Loucy (cell line): ENCODE results near the gene KIF12.

Experiments used
- H2AFZ ChIP-seq: fragments of 200-600 bp; sonication (generic); 2 replicates; pipeline ENCODE4 v1.6.0; 2016; ENCODE audit warnings: antibody characterized with exemption, mild to moderate bottlenecking, low read length, moderate library complexity
- H3F3A ChIP-seq: fragments of 200-600 bp; 2 replicates; pipeline ENCODE4 v1.6.0; 2016; ENCODE audit warnings: antibody characterized with exemption, low read depth, mild to moderate bottlenecking
- H3K27me3 ChIP-seq: fragments of 200-600 bp; sonication (generic); 2 replicates; pipeline ENCODE4 v1.6.1; 2014; ENCODE audit warnings: low read length, mild to moderate bottlenecking; ENCODE audit not compliant: insufficient read depth, poor library complexity, severe bottlenecking
- H3K36me3 ChIP-seq: fragments of 200-600 bp; sonication (generic); 2 replicates; pipeline ENCODE4 v1.6.1; 2016; ENCODE audit warnings: low read length; ENCODE audit not compliant: insufficient read depth
- H3K4me1 ChIP-seq: fragments of 200-600 bp; sonication (generic); 2 replicates; pipeline ENCODE4 v1.5.1; 2014; ENCODE audit warnings: low read length, mild to moderate bottlenecking; ENCODE audit not compliant: insufficient read depth, poor library complexity, severe bottlenecking
- H3K4me2 ChIP-seq: fragments of 200-600 bp; sonication (generic); 2 replicates; pipeline ENCODE4 v1.6.0; 2014; ENCODE audit warnings: antibody characterized with exemption, low read length, low read depth, mild to moderate bottlenecking; ENCODE audit not compliant: poor library complexity, severe bottlenecking
- H3K4me3 ChIP-seq: fragments of 200-600 bp; sonication (generic); 2 replicates; pipeline ENCODE4 v1.5.1; 2014; ENCODE audit warnings: low read length, mild to moderate bottlenecking, mixed read lengths; ENCODE audit not compliant: poor library complexity, severe bottlenecking
- H3K79me2 ChIP-seq: fragments of 200-600 bp; sonication (generic); 2 replicates; pipeline ENCODE4 v1.6.1; 2014; ENCODE audit warnings: low read length; ENCODE audit not compliant: insufficient read depth
- H3K9ac ChIP-seq: fragments of 200-600 bp; sonication (generic); 2 replicates; pipeline ENCODE4 v1.6.0; 2014; ENCODE audit warnings: mild to moderate bottlenecking, low read depth, low read length, moderate library complexity; ENCODE audit not compliant: poor library complexity, severe bottlenecking
- H3K9me2 ChIP-seq: fragments of 200-600 bp; sonication (generic); replicated peaks from 2 replicates; pipeline ENCODE4 v1.6.1; 2016; ENCODE audit warnings: low read depth, low read length, mixed read lengths
- H3K9me3 ChIP-seq: fragments of 200-600 bp; sonication (generic); 2 replicates; pipeline ENCODE4 v1.6.1; 2014; ENCODE audit warnings: mild to moderate bottlenecking, antibody characterized with exemption, low read length, low read depth; ENCODE audit not compliant: insufficient read depth
- H4K20me1 ChIP-seq: fragments of 200-600 bp; sonication (generic); 2 replicates; pipeline ENCODE4 v1.6.0; 2014; ENCODE audit warnings: antibody characterized with exemption, low read length, mild to moderate bottlenecking; ENCODE audit not compliant: insufficient read depth, poor library complexity, severe bottlenecking
- EZH2phosphoT487 ChIP-seq: fragments of 200-600 bp; IDR thresholded peaks from 2 replicates; pipeline ENCODE4 v1.6.1; 2018; ENCODE audit warnings: antibody characterized with exemption, mild to moderate bottlenecking, moderate library complexity, borderline replicate concordance
- TF ChIP-seq, protein P1 (sequence below): fragments of 200-600 bp; sonication (generic); conservative IDR thresholded peaks from 2 replicates; pipeline ENCODE4 v1.5.1; 2014; ENCODE audit warnings: mild to moderate bottlenecking, antibody characterized with exemption, low read length

The KIF12 gene

DNA sequence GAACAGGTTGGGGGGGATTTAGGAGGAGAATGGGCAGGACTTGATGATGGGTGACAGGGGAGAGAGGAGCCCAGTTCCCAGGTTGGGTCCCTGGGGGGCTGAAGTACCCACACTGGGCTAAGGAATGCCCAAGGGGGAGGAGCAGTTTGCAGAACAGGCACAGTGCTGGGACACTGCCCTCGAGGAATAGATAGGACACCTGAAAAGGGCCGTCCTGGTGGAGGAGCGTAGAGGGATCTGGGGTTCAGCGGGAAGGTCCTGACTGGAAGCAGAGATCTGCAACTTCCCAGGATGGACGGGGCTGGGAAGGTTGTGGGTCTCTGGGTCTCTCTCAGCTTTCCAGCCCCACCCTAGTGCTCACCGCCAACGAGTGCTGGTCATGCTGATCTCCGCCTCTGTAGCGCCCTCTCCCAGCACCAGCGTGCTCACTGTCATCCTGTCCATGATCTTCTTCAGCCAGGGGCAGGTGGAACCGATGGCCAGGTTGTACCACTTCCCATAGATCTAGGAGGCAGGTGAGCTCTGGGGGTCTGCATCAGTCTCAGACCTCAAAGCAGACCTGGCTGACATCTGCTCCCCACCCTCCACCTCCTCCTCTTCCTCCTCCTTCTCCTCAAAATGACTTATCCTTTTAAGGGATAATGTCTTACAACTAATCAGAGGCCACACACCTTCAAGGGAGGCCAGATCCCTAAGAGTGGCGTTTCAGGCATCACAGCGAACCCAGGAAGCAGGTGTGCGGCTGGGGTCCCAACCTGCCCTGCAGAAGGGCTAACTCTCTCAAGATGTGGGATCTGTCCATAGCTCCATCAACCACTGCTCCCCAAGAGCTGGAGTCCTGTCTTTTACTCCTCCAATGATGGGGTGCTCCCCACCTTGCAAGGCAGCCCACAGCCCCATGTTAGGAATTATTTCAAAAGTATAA, 22.6 kb downstream of the KIF12 start:
- no peak overlapping the region for H3K9ac ChIP-seq

GRCh38 chr9:114075602-114076001, 23.5 kb downstream of the KIF12 start:
- H3K9ac ChIP-seq = no peak overlapping the region
- no peak overlapping the region for H3K4me3 ChIP-seq
- no peaks in the 10 kb centered on the region for H4K20me1 ChIP-seq
- H3K4me1 ChIP-seq = no peaks in the 10 kb centered on the region
- H3K4me2 ChIP-seq = no peak overlapping the region
- H3K9me3 ChIP-seq = no peaks in the 10 kb centered on the region
- no peaks in the 10 kb centered on the region for H3F3A ChIP-seq
- H2AFZ ChIP-seq = no peak overlapping the region
- no peaks in the 10 kb centered on the region for H3K36me3 ChIP-seq
- H3K79me2 ChIP-seq = no peaks in the 10 kb centered on the region
- no peaks in the 10 kb centered on the region for H3K9me2 ChIP-seq
- TF ChIP-seq EZH2phosphoT487 = no peak
- TF ChIP-seq, protein P1, sequence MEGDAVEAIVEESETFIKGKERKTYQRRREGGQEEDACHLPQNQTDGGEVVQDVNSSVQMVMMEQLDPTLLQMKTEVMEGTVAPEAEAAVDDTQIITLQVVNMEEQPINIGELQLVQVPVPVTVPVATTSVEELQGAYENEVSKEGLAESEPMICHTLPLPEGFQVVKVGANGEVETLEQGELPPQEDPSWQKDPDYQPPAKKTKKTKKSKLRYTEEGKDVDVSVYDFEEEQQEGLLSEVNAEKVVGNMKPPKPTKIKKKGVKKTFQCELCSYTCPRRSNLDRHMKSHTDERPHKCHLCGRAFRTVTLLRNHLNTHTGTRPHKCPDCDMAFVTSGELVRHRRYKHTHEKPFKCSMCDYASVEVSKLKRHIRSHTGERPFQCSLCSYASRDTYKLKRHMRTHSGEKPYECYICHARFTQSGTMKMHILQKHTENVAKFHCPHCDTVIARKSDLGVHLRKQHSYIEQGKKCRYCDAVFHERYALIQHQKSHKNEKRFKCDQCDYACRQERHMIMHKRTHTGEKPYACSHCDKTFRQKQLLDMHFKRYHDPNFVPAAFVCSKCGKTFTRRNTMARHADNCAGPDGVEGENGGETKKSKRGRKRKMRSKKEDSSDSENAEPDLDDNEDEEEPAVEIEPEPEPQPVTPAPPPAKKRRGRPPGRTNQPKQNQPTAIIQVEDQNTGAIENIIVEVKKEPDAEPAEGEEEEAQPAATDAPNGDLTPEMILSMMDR = no peak
- no peaks in the 10 kb centered on the region for H3K27me3 ChIP-seq

More for the DNA sequence above, 22.6 kb downstream of the KIF12 start:
- no peak overlapping the region for H2AFZ ChIP-seq
- H3K4me2 ChIP-seq = no peak overlapping the region
- H3K79me2 ChIP-seq = no peaks in the 10 kb centered on the region
- H3K4me3 ChIP-seq = no peak overlapping the region
- TF ChIP-seq EZH2phosphoT487 = no peak
- TF ChIP-seq, protein P1 = no peak
- H4K20me1 ChIP-seq = no peaks in the 10 kb centered on the region
- no peaks in the 10 kb centered on the region for H3K27me3 ChIP-seq
- no peaks in the 10 kb centered on the region for H3K9me3 ChIP-seq
- H3K36me3 ChIP-seq = no peaks in the 10 kb centered on the region
- H3K9me2 ChIP-seq = no peaks in the 10 kb centered on the region
- H3K4me1 ChIP-seq = no peaks in the 10 kb centered on the region
- no peaks in the 10 kb centered on the region for H3F3A ChIP-seq

GRCh38 chr9:114072184-114073140, 26.6 kb downstream of the KIF12 start:
- H3K36me3 ChIP-seq = no peaks in the 10 kb centered on the region
- no peaks in the 10 kb centered on the region for H3K79me2 ChIP-seq
- no peak overlapping the region for H3K9ac ChIP-seq
- no peaks in the 10 kb centered on the region for H3K4me1 ChIP-seq
- H3K4me3 ChIP-seq = no peak overlapping the region
- H4K20me1 ChIP-seq = no peaks in the 10 kb centered on the region
- H3K9me3 ChIP-seq = no peaks in the 10 kb centered on the region
- no peak for TF ChIP-seq EZH2phosphoT487
- TF ChIP-seq, protein P1 = no peak
- no peak overlapping the region for H2AFZ ChIP-seq
- no peaks in the 10 kb centered on the region for H3K27me3 ChIP-seq
- no peak overlapping the region for H3K4me2 ChIP-seq
- H3K9me2 ChIP-seq = no peaks in the 10 kb centered on the region
- H3F3A ChIP-seq = no peaks in the 10 kb centered on the region
